Measurements from ENCODE around the gene FRAT2.

GRCh38 chr10:97347317-97347716 is 12.8 kb upstream of the FRAT2 start:
- TF ChIP-seq CTCF (IDR thresholded peaks at IDR 0.05; ENCODE audit: low read depth, low read length) (no peak), POLR2A (IDR thresholded peaks at IDR 0.05; ENCODE audit: extremely low read depth, insufficient read length) (no peak), MAX (IDR thresholded peaks at IDR 0.05; ENCODE audit: low read depth, low read length) (no peak), MYC (IDR thresholded peaks at IDR 0.05; ENCODE audit: low read depth, low read length) (no peak)
